K562 (cell line): ENCODE results near the gene NPEPL1. TPM values are rescaled to one million over a fixed set of nuclear protein-coding genes. Genes with fewer than 3 reads are reported as not detected.

Experiments used
- ATAC-seq: fragments of 200-7000 bp; cut with Tn5 transposase; 3 replicates; pipeline ENCODE4 v1.9.1; 2020; ENCODE audit warnings: moderate library complexity
- BruUV-seq: library from RNA; stranded (reverse); fragments of 400-500 nt; replicated peaks from 2 replicates; lab custom pipeline; 2021; lab: Mats Ljungman, UMichigan
- CTCF ChIA-PET: fragments of 300-600 bp; formaldehyde crosslinking; extraction: SDS; loops from one replicate; lab custom pipeline; 2021; ENCODE audit warnings: low intra/inter-chr PET ratio; lab: Yijun Ruan, JAX
- POLR2A ChIA-PET: fragments of 300-600, 350-650 bp; sonication (Branson Sonifier 250); formaldehyde crosslinking; extraction: SDS; loops from one replicate; lab custom pipeline; 2021; ENCODE audit warnings: antibody characterized with exemption, inconsistent platforms; lab: Yijun Ruan, JAX
- DNase-seq, 4 experiments: peaks; one replicate each; pipeline versions ENCODE4 v3.0.0 to v3.0.0-alpha.2; 2011 to 2018; ENCODE audit warnings: low spot score in 3 of 4, mixed read lengths in 3 of 4; ENCODE audit errors: extremely low read depth in 1 of 4
- FAIRE-seq: peaks from 2 replicates; lab custom pipeline; 2011; peaks lifted over from hg19 to GRCh38; lab: Jason Lieb, UNC
- H2AFZ ChIP-seq: 2 replicates; pipeline ENCODE4 v1.6.0; 2011; ENCODE audit warnings: low read depth, low read length, control low read depth, inconsistent platforms
- H3K27ac ChIP-seq: fragments of 200-600 bp; 3 replicates; pipeline ENCODE4 v1.8.0; 2011; ENCODE audit warnings: low read depth, mild to moderate bottlenecking, control low read depth, inconsistent platforms, low read length, moderate library complexity, mixed read lengths; ENCODE audit errors: extremely low read depth
- H3K27me3 ChIP-seq, 2 experiments: fragments of 300-600 bp in 1 of 2; 2 replicates in 1 of 2; 3 replicates in 1 of 2; pipeline versions ENCODE4 v1.6.0 to v1.8.0; 2011; ENCODE audit warnings: inconsistent platforms in 2 of 2, low read length in 2 of 2, mild to moderate bottlenecking in 1 of 2, mixed read lengths in 1 of 2, moderate library complexity in 1 of 2; ENCODE audit not compliant: control insufficient read depth in 2 of 2, insufficient read depth in 2 of 2
- H3K36me3 ChIP-seq: fragments of 300-600 bp; 3 replicates; pipeline ENCODE4 v1.8.0; 2011; ENCODE audit warnings: mild to moderate bottlenecking, low read length, inconsistent platforms; ENCODE audit not compliant: control insufficient read depth, insufficient read depth
- H3K4me1 ChIP-seq, 2 experiments: fragments of 200-600 bp in 1 of 2; replicated peaks in 1 of 2; 2 replicates in 1 of 2; 3 replicates in 1 of 2; pipeline versions ENCODE4 v1.5.1 to v1.8.0; 2011; ENCODE audit warnings: inconsistent platforms in 2 of 2, low read length in 2 of 2, mild to moderate bottlenecking in 1 of 2, mixed read lengths in 1 of 2, moderate library complexity in 1 of 2; ENCODE audit not compliant: control insufficient read depth in 2 of 2, insufficient read depth in 2 of 2
- H3K4me2 ChIP-seq: 2 replicates; pipeline ENCODE4 v1.6.1; 2011; ENCODE audit warnings: low read length, control low read depth, inconsistent platforms, mixed read lengths; ENCODE audit not compliant: insufficient read depth
- H3K4me3 ChIP-seq: fragments of 200-600 bp; sonication (generic), shearing (Covaris generic); 2 replicates; pipeline ENCODE4 v1.5.1; 2016; ENCODE audit warnings: control low read depth, inconsistent platforms
- H3K79me2 ChIP-seq: fragments of 200-600 bp; 3 replicates; pipeline ENCODE4 v1.8.0; 2011; ENCODE audit warnings: low read length, inconsistent platforms; ENCODE audit not compliant: control insufficient read depth, insufficient read depth
- H3K9ac ChIP-seq, 2 experiments: 2 replicates each; pipeline versions ENCODE4 v1.6.0 to v1.6.1; 2011; ENCODE audit warnings: low read depth in 2 of 2, low read length in 2 of 2, control low read depth in 1 of 2, inconsistent platforms in 1 of 2, mild to moderate bottlenecking in 1 of 2, mixed read lengths in 1 of 2; ENCODE audit not compliant: insufficient read depth in 1 of 2
- H3K9me1 ChIP-seq: one replicate; pipeline ENCODE4 v1.6.0; 2011; ENCODE audit warnings: inconsistent platforms, mild to moderate bottlenecking, low read length, moderate library complexity; ENCODE audit not compliant: control insufficient read depth, insufficient read depth
- H3K9me3 ChIP-seq: replicated peaks from 2 replicates; pipeline ENCODE4 v1.5.1; 2011; ENCODE audit warnings: low read depth, low read length, inconsistent platforms; ENCODE audit not compliant: control insufficient read depth, insufficient read depth
- H4K20me1 ChIP-seq: replicated peaks from 2 replicates; pipeline ENCODE4 v1.6.1; 2011; ENCODE audit warnings: low read length, inconsistent platforms, mixed read lengths; ENCODE audit not compliant: control insufficient read depth, insufficient read depth
- CXXC5 ChIP-seq: fragments of 250-450 bp; sonication (Bioruptor Pico); IDR thresholded peaks from 2 replicates; pipeline ENCODE4 v1.8.0; 2022; ENCODE audit warnings: inconsistent platforms, mild to moderate bottlenecking, moderate library complexity
- GABPB1 ChIP-seq: sonication (generic); formaldehyde crosslinking; IDR thresholded peaks from 2 replicates; pipeline ENCODE4 v1.8.0; 2022; ENCODE audit warnings: mild to moderate bottlenecking, missing genetic modification reagents
- PHB2 ChIP-seq: fragments of 450-650 bp; IDR thresholded peaks from 2 replicates; pipeline ENCODE4 v1.6.1; 2017; ENCODE audit warnings: low read depth
- PHTF2 ChIP-seq: fragments of 250-450 bp; sonication (Bioruptor Pico); IDR thresholded peaks from 2 replicates; pipeline ENCODE4 v1.5.0; 2021; ENCODE audit warnings: mild to moderate bottlenecking
- WGBS: fragments of 100-300 bp; shearing (Covaris generic); methylation state at CpG from one replicate; pipeline ENCODE4 v1.1.6; 2016; ENCODE audit warnings: low coverage, mixed read lengths; ENCODE audit not compliant: insufficient coverage; ENCODE audit errors: missing lambda C conversion rate; 5-methylcytosine and 5-hydroxymethylcytosine counted together
- in situ Hi-C: fragments of 300-500 bp; cut with MboI; formaldehyde crosslinking; loops from 4 replicates; pipeline ENCODE4 v1.15.0; 2018; ENCODE audit warnings: inconsistent platforms, mixed read lengths
- intact Hi-C: fragments of 100-400 bp; cut with micrococcal nuclease; formaldehyde crosslinking; loops from 2 replicates; pipeline ENCODE4 v1.14.2; 2022
- polyA plus RNA-seq, 8 experiments: library from polyadenylated mRNA; depleted of rRNA in 4 of 8; stranded (reverse) in 5 of 8; unstranded in 3 of 8; fragments of >200 nt; fragmentation: Nextera tagmentation in 2 of 8; fragmentation: Illumina TruSeq in 1 of 8; extraction: Ambion mirVana in 2 of 8; extraction: Trizol in 1 of 8; gene quantifications; 2 replicates each; pipeline versions ENCODE4 v1.2.1 to v1.2.3, GENCODE V29; 2011 to 2014; ENCODE audit warnings: inconsistent platforms in 1 of 8, missing spikeins in 1 of 8
- total RNA-seq, 7 experiments: library from RNA; depleted of rRNA in 6 of 7; stranded (reverse); fragments of >200 nt in 6 of 7; fragmentation: Illumina TruSeq in 2 of 7; extraction: Trizol in 2 of 7; gene quantifications; 2 replicates each; pipeline versions ENCODE4 v1.2.1 to v1.2.3, GENCODE V29; 2011 to 2021; ENCODE audit warnings: low replicate concordance in 1 of 7
- TF ChIP-seq, protein P1 (sequence below): fragments of 450-650 bp; IDR thresholded peaks from 2 replicates; pipeline ENCODE4 v1.6.1; 2017; ENCODE audit warnings: antibody characterized with exemption
- TF ChIP-seq, protein P2 (sequence below): fragments of 250-450 bp; sonication (Bioruptor Pico); IDR thresholded peaks from 2 replicates; pipeline ENCODE4 v1.4.0; 2020; ENCODE audit warnings: mild to moderate bottlenecking
- TF ChIP-seq, protein P3 (sequence below): sonication (generic); formaldehyde crosslinking; IDR thresholded peaks from 2 replicates; pipeline ENCODE4 v1.8.0; 2022; ENCODE audit warnings: mild to moderate bottlenecking, missing genetic modification reagents
- TF ChIP-seq, protein P4 (sequence below): sonication (generic); formaldehyde crosslinking; IDR thresholded peaks from 2 replicates; pipeline ENCODE4 v1.9.0; 2022; ENCODE audit warnings: mild to moderate bottlenecking, missing genetic modification reagents

The NPEPL1 gene
- total and polyA plus RNA-seq, 9 of the 15 experiments (the other 6 are each of a cell fraction or from before 2014, with no cell fraction given) = 0.04 to 5.6 (median 0.94) TPM

DNA sequence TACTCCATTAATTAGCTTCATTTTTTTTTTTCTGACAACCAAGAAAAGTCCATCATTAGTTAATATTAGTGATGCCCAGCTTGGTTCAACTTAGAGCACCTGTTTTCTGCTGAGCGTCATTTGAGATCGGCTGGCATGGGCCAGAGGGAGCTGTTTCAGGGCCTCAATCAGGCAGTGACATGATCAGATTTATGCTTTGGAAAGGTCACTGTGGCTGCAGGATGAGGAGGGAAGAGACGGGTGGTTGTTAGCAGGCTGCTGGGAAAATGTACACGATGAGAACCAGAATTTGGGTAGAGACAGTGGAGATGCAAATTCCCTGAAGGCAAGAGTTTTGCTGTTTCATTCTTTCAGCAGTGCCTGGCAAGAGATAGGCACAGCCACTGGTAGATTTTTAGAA lies 45.9 kb upstream of the NPEPL1 start:
- Histone ChIP-seq H3K4me1 (peaks cover 0 to 20% of the 10 kb centered on the region in 2 experiments; a peak in 2 of 5 replicates), H3K4me2 (no peak overlapping the region), H3K9ac (no peak overlapping the region), H3K36me3 (no peaks in the 10 kb centered on the region), H3K4me3 (no peak overlapping the region), H3K27ac (no peak overlapping the region), H3K9me3 (no peaks in the 10 kb centered on the region), H2AFZ (no peak overlapping the region), H3K9me1 (no peaks in the 10 kb centered on the region), H3K27me3 (no peaks in the 10 kb centered on the region), H4K20me1 (no peaks in the 10 kb centered on the region), H3K79me2 (peaks cover 7% of the 10 kb centered on the region)
- ATAC-seq = no peak
- BruUV-seq = no TSS peak
- TF ChIP-seq, protein P1, sequence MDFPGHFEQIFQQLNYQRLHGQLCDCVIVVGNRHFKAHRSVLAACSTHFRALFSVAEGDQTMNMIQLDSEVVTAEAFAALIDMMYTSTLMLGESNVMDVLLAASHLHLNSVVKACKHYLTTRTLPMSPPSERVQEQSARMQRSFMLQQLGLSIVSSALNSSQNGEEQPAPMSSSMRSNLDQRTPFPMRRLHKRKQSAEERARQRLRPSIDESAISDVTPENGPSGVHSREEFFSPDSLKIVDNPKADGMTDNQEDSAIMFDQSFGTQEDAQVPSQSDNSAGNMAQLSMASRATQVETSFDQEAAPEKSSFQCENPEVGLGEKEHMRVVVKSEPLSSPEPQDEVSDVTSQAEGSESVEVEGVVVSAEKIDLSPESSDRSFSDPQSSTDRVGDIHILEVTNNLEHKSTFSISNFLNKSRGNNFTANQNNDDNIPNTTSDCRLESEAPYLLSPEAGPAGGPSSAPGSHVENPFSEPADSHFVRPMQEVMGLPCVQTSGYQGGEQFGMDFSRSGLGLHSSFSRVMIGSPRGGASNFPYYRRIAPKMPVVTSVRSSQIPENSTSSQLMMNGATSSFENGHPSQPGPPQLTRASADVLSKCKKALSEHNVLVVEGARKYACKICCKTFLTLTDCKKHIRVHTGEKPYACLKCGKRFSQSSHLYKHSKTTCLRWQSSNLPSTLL = no peak
- TF ChIP-seq, protein P2, sequence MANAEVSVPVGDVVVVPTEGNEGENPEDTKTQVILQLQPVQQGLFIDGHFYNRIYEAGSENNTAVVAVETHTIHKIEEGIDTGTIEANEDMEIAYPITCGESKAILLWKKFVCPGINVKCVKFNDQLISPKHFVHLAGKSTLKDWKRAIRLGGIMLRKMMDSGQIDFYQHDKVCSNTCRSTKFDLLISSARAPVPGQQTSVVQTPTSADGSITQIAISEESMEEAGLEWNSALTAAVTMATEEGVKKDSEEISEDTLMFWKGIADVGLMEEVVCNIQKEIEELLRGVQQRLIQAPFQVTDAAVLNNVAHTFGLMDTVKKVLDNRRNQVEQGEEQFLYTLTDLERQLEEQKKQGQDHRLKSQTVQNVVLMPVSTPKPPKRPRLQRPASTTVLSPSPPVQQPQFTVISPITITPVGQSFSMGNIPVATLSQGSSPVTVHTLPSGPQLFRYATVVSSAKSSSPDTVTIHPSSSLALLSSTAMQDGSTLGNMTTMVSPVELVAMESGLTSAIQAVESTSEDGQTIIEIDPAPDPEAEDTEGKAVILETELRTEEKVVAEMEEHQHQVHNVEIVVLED = no peak
- TF ChIP-seq PHTF2 (CRISPR knock-in tag) (no peak), CXXC5 (CRISPR knock-in tag) (no peak), GABPB1 (no peak), PHB2 (no peak)
- TF ChIP-seq, protein P3, sequence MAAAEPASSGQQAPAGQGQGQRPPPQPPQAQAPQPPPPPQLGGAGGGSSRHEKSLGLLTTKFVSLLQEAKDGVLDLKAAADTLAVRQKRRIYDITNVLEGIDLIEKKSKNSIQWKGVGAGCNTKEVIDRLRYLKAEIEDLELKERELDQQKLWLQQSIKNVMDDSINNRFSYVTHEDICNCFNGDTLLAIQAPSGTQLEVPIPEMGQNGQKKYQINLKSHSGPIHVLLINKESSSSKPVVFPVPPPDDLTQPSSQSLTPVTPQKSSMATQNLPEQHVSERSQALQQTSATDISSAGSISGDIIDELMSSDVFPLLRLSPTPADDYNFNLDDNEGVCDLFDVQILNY (CRISPR knock-in tag) = no peak
- TF ChIP-seq, protein P4, sequence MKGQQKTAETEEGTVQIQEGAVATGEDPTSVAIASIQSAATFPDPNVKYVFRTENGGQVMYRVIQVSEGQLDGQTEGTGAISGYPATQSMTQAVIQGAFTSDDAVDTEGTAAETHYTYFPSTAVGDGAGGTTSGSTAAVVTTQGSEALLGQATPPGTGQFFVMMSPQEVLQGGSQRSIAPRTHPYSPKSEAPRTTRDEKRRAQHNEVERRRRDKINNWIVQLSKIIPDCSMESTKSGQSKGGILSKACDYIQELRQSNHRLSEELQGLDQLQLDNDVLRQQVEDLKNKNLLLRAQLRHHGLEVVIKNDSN = no peak
- no peak for FAIRE-seq
- no peak for DNase-seq
- intact Hi-C loops (no loop called here), in situ Hi-C loops (loop anchor here (25.0 kb wide), 1 partner anchor 409 kb away; the partner anchor contains the start of gene ANKRD60)
- 35% methylated on average over 4 of the region's 4 CpGs for WGBS
- CTCF ChIA-PET = interaction anchor here (0.5 kb wide), 1 partner anchor 576 kb away, joined by 4 read pairs; no protein-coding TSS in a partner anchor
- POLR2A ChIA-PET = interaction anchor here (0.7 to 1.1 kb wide), 3 partner anchors 16 to 1931 kb away, joined by 3 to 4 read pairs (median 4); no protein-coding TSS in a partner anchor
